T-cell (primary cell): Measurements from ENCODE around the gene MAP1LC3B2. TPM values are rescaled to one million over a fixed set of nuclear protein-coding genes. Genes with fewer than 3 reads are reported as not detected.

Source experiments
- ATAC-seq, 4 experiments: fragments of 200-7000 bp in 3 of 4; fragments of 150-1000 bp in 1 of 4; cut with Tn5 transposase; replicated peaks in 1 of 4; 1 replicate in 3 of 4; 2 replicates in 1 of 4; pipeline ENCODE4 v1.10.0; 2021; ENCODE audit warnings: moderate library complexity in 3 of 4, mild to moderate bottlenecking in 2 of 4, moderate number of reproducible peaks in 1 of 4
- CTCF ChIA-PET, 2 donors: fragments of 300-600 bp; sonication (Branson Sonifier 250); formaldehyde crosslinking; loops; one replicate each; lab custom pipeline; 2022; ENCODE audit warnings: antibody characterized with exemption in 2 of 2; lab: Charles Lee
- POLR2A ChIA-PET, 2 donors: fragments of 300-600 bp; sonication (Branson Sonifier 250); formaldehyde crosslinking; loops; one replicate each; lab custom pipeline; 2022; ENCODE audit warnings: antibody characterized with exemption in 2 of 2; lab: Charles Lee
- DNase-seq, 35 experiments: peaks; one replicate each; pipeline versions ENCODE4 v3.0.0 to v3.0.0-alpha.2; 2013 to 2023
- H3K27ac ChIP-seq: one replicate; pipeline ENCODE4 v1.5.1; 2013; ENCODE audit warnings: low read length
- H3K27me3 ChIP-seq, 2 experiments: replicated peaks in 1 of 2; 1 replicate in 1 of 2; 2 replicates in 1 of 2; pipeline versions ENCODE4 v1.6.1 to v1.7.0; 2013; ENCODE audit warnings: low read length in 1 of 2, mixed read lengths in 1 of 2; ENCODE audit not compliant: control insufficient read depth in 2 of 2, insufficient read depth in 2 of 2; ENCODE audit errors: extremely low read depth in 1 of 2
- H3K36me3 ChIP-seq, 2 donors: 1 replicate in 1 of 2; 2 replicates in 1 of 2; pipeline versions ENCODE4 v1.6.1 to v1.7.0; 2013; ENCODE audit warnings: low read length in 1 of 2; ENCODE audit not compliant: control insufficient read depth in 2 of 2, insufficient read depth in 1 of 2; ENCODE audit errors: extremely low read depth in 1 of 2
- H3K4me1 ChIP-seq, 2 experiments: 1 replicate in 1 of 2; 2 replicates in 1 of 2; pipeline versions ENCODE4 v1.6.1 to v1.7.0; 2013; ENCODE audit warnings: low read length in 2 of 2, mixed read lengths in 1 of 2; ENCODE audit not compliant: insufficient read depth in 2 of 2, control insufficient read depth in 1 of 2; ENCODE audit errors: extremely low read depth in 1 of 2
- H3K4me3 ChIP-seq, 2 donors: 1 replicate in 1 of 2; 2 replicates in 1 of 2; pipeline versions ENCODE4 v1.5.1 to v1.7.0; 2013; ENCODE audit warnings: mild to moderate bottlenecking in 2 of 2, low read length in 1 of 2, moderate library complexity in 1 of 2; ENCODE audit not compliant: control insufficient read depth in 1 of 2; ENCODE audit errors: extremely low read depth in 1 of 2
- H3K9me3 ChIP-seq: 2 replicates; pipeline ENCODE4 v1.7.0; 2013
- H3K27ac Mint-ChIP-seq, 2 donors: one replicate each; pipeline ENCODE4 v1.8.0; 2020 to 2021; ENCODE audit warnings: mild to moderate bottlenecking in 2 of 2, mixed read lengths in 2 of 2
- H3K27me3 Mint-ChIP-seq, 2 donors: one replicate each; pipeline ENCODE4 v1.8.0; 2021 to 2022; ENCODE audit warnings: mixed read lengths in 2 of 2
- H3K36me3 Mint-ChIP-seq: one replicate; pipeline ENCODE4 v1.8.0; 2021; ENCODE audit warnings: mixed read lengths
- H3K4me1 Mint-ChIP-seq, 3 donors: one replicate each; pipeline ENCODE4 v1.8.0; 2020 to 2022; ENCODE audit warnings: mixed read lengths in 3 of 3, mild to moderate bottlenecking in 1 of 3
- H3K4me3 Mint-ChIP-seq, 3 donors: one replicate each; pipeline ENCODE4 v1.8.0; 2020 to 2022; ENCODE audit warnings: mild to moderate bottlenecking in 3 of 3, mixed read lengths in 3 of 3, moderate library complexity in 3 of 3
- H3K9me3 Mint-ChIP-seq, 3 donors: one replicate each; pipeline ENCODE4 v1.8.0; 2020 to 2022; ENCODE audit warnings: mixed read lengths in 3 of 3
- WGBS: methylation state at CpG from one replicate; pipeline ENCODE4 v1.1.5; 2013; ENCODE audit warnings: missing lambda C conversion rate; ENCODE audit not compliant: insufficient coverage; 5-methylcytosine and 5-hydroxymethylcytosine counted together
- total RNA-seq, 35 experiments: library from RNA in 6 of 35; stranded (reverse) in 6 of 35; fragments of 120-200 nt in 1 of 35; gene quantifications; one replicate each; pipeline versions ENCODE4 v1.2.1 to v1.2.4 and lab custom pipeline; 2013 to 2026

Gene MAP1LC3B2
- total RNA-seq, 5 donors from 2014 or later (not counting 1 experiment from before 2014, with no cell fraction given): 0.92 to 4.6 (median 1.4) TPM

- no peaks in the 10 kb centered on the region for H3K4me1 Mint-ChIP-seq
- no peak overlapping the region for H3K27ac Mint-ChIP-seq
- ATAC-seq (no peak), DNase-seq (no peak)
- H3K4me1 ChIP-seq: no peaks in the 10 kb centered on the region
- H3K4me3 Mint-ChIP-seq: no peak overlapping the region
- CTCF ChIA-PET: no interaction called here
- H3K9me3 ChIP-seq: no peaks in the 10 kb centered on the region
- H3K27me3 ChIP-seq: peaks cover 0 to 28% of the 10 kb centered on the region in 2 experiments
- H3K36me3 Mint-ChIP-seq: no peaks in the 10 kb centered on the region
- no peak overlapping the region for H3K27ac ChIP-seq
- WGBS: 27% methylated on average over 7 of the region's 8 CpGs
- H3K27me3 Mint-ChIP-seq: peaks cover 8 to 11% of the 10 kb centered on the region in 2 donors
- H3K9me3 Mint-ChIP-seq: peaks cover 8 to 17% (median 10%) of the 10 kb centered on the region in 3 donors
- H3K36me3 ChIP-seq: no peaks in the 10 kb centered on the region
- POLR2A ChIA-PET: no interaction called here
- H3K4me3 ChIP-seq: no peak overlapping the region
Measured at GRCh38 chr12:116624516-116624915, 65.3 kb downstream of the MAP1LC3B2 start.

- DNase-seq (no peak), ATAC-seq (no peak)
- Mint-ChIP-seq H3K4me1 (no peaks in the 10 kb centered on the region), H3K9me3 (peaks cover 8 to 17% (median 10%) of the 10 kb centered on the region in 3 donors), H3K36me3 (no peaks in the 10 kb centered on the region), H3K27me3 (peaks cover 10 to 15% of the 10 kb centered on the region in 2 donors), H3K4me3 (no peak overlapping the region), H3K27ac (no peak overlapping the region)
- Histone ChIP-seq H3K4me3 (no peak overlapping the region), H3K9me3 (no peaks in the 10 kb centered on the region), H3K27ac (no peak overlapping the region), H3K36me3 (no peaks in the 10 kb centered on the region), H3K4me1 (no peaks in the 10 kb centered on the region), H3K27me3 (peaks cover 0 to 34% of the 10 kb centered on the region in 2 experiments)
- WGBS: 100% methylated on average over 2 of the region's 5 CpGs
- POLR2A ChIA-PET: interaction anchor here in 1 of 2 donors (0.6 kb wide), 1 partner anchor 224 kb away, joined by 3 read pairs; no protein-coding TSS in a partner anchor
- CTCF ChIA-PET: no interaction called here
Measured at GRCh38 chr12:116626153-116626552, 67.0 kb downstream of the MAP1LC3B2 start.

Other genes with a start within 250 kb of the MAP1LC3B2 start
- gene SPRING1, start 178.7 kb downstream of the MAP1LC3B2 start, total RNA-seq: 10 to 100 TPM; 15.0 to 31.7 (median 30.9) TPM
- 1 to 10 TPM; 5.1 to 7.6 (median 6.9) TPM for gene RNFT2, start 178.9 kb downstream of the MAP1LC3B2 start, total RNA-seq